ENCODE results near the gene SERTAD2.
A peak's percentile ranks its signal among the peaks of the same experiment; 100 is the strongest.

Gene SERTAD2

DNA sequence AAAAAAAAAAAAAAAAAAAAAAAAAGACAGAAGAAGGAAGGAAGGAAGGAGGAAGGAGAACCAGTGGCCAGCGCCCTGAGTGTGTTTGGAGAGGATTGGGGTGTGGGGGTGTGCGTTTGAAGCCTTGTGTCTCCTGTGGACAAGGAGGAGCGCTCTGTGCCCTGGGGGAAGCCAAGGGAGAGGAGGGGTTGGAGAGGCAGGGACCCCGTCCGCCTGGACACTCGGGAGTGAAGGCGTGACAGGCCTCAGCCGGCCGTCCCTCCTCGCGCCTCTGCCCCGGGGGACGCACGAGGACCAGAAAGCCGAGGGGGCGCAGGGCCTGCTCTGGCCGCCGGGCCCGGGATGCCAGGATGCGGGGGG, 44.9 kb downstream of the SERTAD2 start:
- DNase-seq (ENCODE audit: low read depth in 2 of 2) = peak in 1 of 2 donors; percentile 5

- no peak for DNase-seq (ENCODE audit: low read depth in 2 of 2)
These were observed 46.1 kb downstream of the SERTAD2 start for GRCh38 chr2:64607381-64608304.

DNA sequence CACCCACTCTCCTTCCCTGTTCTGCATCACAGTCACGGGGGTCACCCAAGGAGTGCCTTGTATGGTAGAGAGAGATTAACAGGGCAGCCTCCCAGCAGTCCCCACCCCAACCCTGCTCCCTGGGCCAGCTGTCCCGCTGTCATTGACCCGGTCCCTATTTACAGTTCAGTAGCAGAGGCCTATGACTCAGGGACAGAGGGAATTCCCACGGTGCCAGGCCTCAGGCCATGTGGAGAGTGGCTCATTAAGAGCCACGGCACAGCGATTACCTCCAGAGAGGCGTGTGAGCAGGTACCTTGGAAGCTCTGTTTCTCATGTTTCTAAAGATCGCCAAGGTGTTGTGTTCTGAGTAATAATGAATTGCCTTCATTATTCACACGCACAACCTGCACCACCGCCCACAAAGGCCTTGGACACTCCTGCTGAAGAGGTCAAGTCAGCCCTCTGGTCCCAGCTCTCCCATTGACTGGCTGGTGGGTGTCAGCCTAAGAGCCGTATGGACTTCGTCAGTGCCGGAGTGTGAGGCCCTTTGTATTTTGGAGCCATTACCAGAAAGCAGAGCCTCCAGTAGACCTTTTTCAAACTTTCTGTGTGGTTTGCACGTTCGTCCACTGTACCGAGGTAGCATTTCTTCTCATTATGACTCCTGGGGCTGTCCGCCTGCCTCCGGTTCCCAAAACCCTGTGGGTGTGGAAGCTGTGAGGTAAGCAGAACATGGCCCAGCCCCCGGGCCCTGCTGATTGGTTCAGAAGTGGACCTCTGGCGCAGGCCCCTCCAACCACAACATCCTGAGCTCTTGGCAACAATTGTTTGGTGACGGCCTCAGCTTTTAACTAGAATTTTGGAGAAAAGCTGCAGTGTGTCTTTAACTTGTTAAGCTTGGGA, 47.0 kb downstream of the SERTAD2 start:
- DNase-seq (ENCODE audit: low read depth in 2 of 2) = peak; percentile 73 to 85

DNA sequence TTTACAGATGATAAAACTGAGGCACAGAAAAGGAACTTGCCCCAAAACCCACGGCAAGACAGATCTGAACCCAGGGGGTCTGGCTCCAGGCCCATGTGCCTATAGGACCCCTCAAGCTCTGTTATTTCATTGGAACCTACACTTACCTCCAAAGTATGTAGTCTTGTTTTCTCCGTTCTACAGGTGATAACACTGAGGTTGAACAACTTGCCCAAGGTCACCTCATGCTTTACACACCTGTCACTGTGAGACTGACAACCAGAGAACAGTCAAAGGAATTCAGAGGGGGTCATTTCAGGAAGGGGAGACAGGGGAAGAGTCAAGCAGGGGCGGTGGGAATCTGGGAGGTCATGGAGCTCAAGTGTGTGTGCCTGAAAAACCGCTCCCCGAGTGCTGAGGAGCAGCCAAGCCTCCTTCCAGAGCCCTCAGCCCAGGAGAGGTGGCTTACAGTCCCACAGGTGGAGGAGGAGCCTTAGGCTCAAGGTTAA, 47.7 kb downstream of the SERTAD2 start:
- no peak for DNase-seq (ENCODE audit: low read depth in 2 of 2)

DNA sequence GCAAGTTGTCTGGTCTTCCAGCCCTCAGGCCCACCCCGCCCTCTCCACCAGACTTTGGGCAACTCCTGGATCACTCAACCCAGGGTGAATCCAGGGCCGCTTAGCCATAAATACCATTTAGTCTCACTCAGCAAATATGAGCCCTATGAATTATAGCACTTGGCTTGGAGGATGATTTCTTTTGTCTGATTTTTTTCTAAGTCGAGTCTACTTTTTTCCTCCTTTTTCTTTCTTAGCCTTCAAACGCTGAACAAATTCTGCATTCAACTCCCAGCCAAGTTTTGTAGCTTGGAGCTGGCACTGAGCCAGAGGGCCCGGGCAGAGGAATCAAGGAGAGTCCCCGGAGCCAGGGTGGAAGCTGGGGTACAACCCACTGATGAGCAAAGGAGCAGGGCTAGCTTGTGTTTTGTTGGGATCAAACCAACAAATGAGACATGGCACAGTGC, 48.7 kb downstream of the SERTAD2 start:
- no peak for DNase-seq (ENCODE audit: low read depth in 2 of 2)

GRCh38 chr2:64604155-64604554, 49.6 kb downstream of the SERTAD2 start:
- DNase-seq (ENCODE audit: low read depth in 2 of 2) = no peak

- no peak for DNase-seq (ENCODE audit: low read depth in 2 of 2)
These were observed 51.3 kb downstream of the SERTAD2 start for GRCh38 chr2:64602436-64602835.

- DNase-seq (ENCODE audit: low read depth in 2 of 2) = no peak
These were observed 51.8 kb downstream of the SERTAD2 start for GRCh38 chr2:64601785-64602391.

GRCh38 chr2:64601034-64601754, 52.5 kb downstream of the SERTAD2 start:
- DNase-seq (ENCODE audit: low read depth in 2 of 2) = no peak

- DNase-seq (ENCODE audit: low read depth in 2 of 2) = no peak
These were observed 54.2 kb downstream of the SERTAD2 start for GRCh38 chr2:64599469-64599868.

DNA sequence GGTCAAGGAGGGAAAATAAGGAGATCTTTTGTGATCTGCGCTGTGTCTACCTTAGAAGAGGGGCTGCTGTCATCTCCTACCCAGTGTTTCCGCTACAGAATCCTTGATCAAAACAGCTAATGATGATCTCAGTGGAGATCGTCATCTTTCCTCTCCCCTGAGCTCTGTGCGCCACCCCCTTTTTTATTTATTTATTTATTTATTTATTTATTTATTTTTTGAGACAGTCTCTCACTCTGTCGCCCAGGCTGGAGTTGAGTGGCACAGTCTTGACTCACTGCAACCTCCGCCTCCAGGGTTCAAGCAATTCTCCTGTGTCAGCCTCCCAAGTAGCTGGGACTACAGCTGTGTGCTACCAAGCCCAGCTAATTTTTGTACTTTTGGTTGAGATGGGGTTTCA, 55.5 kb downstream of the SERTAD2 start:
- no peak for DNase-seq (ENCODE audit: low read depth in 2 of 2)

- no peak for DNase-seq (ENCODE audit: low read depth in 2 of 2)
These were observed 58.1 kb downstream of the SERTAD2 start for GRCh38 chr2:64595397-64596176.

- no peak for DNase-seq (ENCODE audit: low read depth in 2 of 2)
These were observed 59.3 kb downstream of the SERTAD2 start for GRCh38 chr2:64594226-64594989.

DNA sequence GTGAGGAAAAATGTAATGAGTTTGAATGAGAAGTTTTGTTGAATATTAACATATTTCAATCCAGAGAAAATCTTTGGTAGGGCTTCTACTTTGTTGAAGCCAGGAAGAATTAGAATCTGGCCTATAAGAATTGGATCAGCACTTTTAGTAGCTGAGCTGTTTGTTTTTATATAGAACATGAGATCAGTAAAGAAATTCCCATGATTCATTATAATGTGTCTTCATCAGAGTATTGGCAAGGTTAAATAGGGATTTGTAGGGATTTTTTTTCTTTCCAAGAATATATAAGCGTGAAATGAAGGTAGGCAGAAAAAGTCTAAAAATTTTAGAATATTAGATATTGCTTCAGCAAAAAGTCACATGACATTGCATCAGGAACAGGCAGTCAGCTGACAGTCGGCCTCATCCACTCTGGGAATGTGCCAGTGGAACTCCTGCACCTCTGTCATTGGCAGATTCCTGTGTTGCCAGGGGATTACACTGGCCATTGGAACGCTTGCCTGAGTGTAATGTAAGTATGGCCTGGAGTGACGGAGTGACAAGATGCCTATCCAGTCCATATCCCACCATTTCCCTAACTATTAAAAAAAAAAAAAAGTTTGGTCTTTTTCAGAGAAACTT, 60.6 kb downstream of the SERTAD2 start:
- no peak for DNase-seq (ENCODE audit: low read depth in 2 of 2)

GRCh38 chr2:64591188-64591587, 62.5 kb downstream of the SERTAD2 start:
- DNase-seq (ENCODE audit: low read depth in 2 of 2) = peak in 1 of 2 donors; percentile 4

GRCh38 chr2:64587561-64587960, 66.2 kb downstream of the SERTAD2 start:
- DNase-seq (ENCODE audit: low read depth in 2 of 2) = no peak

GRCh38 chr2:64586883-64587481, 66.7 kb downstream of the SERTAD2 start:
- no peak for DNase-seq (ENCODE audit: low read depth in 2 of 2)

DNA sequence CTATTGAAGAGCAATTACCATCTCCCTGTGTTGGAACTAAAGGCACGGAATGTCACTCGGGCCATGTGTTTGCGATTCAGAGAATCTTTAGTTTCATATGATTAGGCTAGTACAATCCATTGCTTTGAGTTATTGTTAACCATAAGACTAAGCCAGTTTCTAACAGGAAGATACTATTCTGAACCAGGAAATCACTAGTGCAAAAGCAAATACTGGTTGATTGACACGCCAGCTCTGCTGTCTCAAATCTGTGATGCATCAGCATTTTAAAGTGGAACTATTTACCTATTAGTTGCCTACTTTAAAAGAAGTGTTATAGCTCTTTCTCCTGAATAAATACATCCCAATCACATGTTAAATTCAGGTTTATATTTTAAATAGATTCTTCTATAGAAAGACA, 67.7 kb downstream of the SERTAD2 start:
- DNase-seq (ENCODE audit: low read depth in 2 of 2) = no peak

GRCh38 chr2:64582774-64583340, 70.9 kb downstream of the SERTAD2 start:
- DNase-seq (ENCODE audit: low read depth in 2 of 2) = no peak

Data from stimulated activated CD4-positive, alpha-beta T cell treated with anti-CD3 and anti-CD28 coated beads, Interleukin-4, amount 100 ng/mL, for 48 hours (primary cell).